ENCODE results near the gene LTA4H.

GRCh38 chr12:95986635-95987570 lies 48.5 kb downstream of the LTA4H start:
- TF ChIP-seq ZNF70 (CRISPR knock-in tag; IDR thresholded peaks at IDR 0.05): no peak
- TF ChIP-seq ZFP3 (CRISPR knock-in tag; IDR thresholded peaks at IDR 0.05): no peak
- no peak for TF ChIP-seq ZFP30 (CRISPR knock-in tag; IDR thresholded peaks at IDR 0.05)
- no peak for TF ChIP-seq PATZ1 (CRISPR knock-in tag; IDR thresholded peaks at IDR 0.05; ENCODE audit: borderline replicate concordance)
- no peak for TF ChIP-seq SNAI2 (CRISPR knock-in tag; IDR thresholded peaks at IDR 0.05)
- no peak for TF ChIP-seq RARB (CRISPR knock-in tag; IDR thresholded peaks at IDR 0.05)
- no peak for TF ChIP-seq CREB5 (CRISPR knock-in tag; IDR thresholded peaks at IDR 0.05; ENCODE audit: low read depth)
- TF ChIP-seq OSR1 (CRISPR knock-in tag; IDR thresholded peaks at IDR 0.05): no peak
- TF ChIP-seq TCF4 (CRISPR knock-in tag; IDR thresholded peaks at IDR 0.05; ENCODE audit: borderline replicate concordance): no peak
- no peak for TF ChIP-seq POU6F1 (CRISPR knock-in tag; IDR thresholded peaks at IDR 0.05; ENCODE audit: borderline replicate concordance, low read depth)
